Stimulated activated CD4-positive, alpha-beta T cell treated with anti-CD3 and anti-CD28 coated beads, Interleukin-12 subunit alpha, Interleukin-12 subunit beta, amount 100 ng/mL, for 48 hours (primary cell): ENCODE data around the gene GPC6.

ENCODE experiments used
- DNase-seq, 3 donors: peaks; one replicate each; pipeline ENCODE4 v3.0.0-alpha.2; 2020; ENCODE audit warnings: low read depth in 2 of 3, low spot score in 1 of 3

The GPC6 gene

GRCh38 chr13:93368718-93369117 is 142.1 kb downstream of the GPC6 start:
- no peak for DNase-seq

GRCh38 chr13:93372856-93373255 is 146.2 kb downstream of the GPC6 start:
- no peak for DNase-seq

GRCh38 chr13:93375491-93375890 is 148.9 kb downstream of the GPC6 start:
- DNase-seq = no peak

GRCh38 chr13:93377196-93377595 is 150.6 kb downstream of the GPC6 start:
- DNase-seq = no peak

- DNase-seq = no peak
Observed at GRCh38 chr13:93378184-93378583, 151.6 kb downstream of the GPC6 start.

- no peak for DNase-seq
Observed at GRCh38 chr13:93386116-93386515, 159.5 kb downstream of the GPC6 start.

GRCh38 chr13:93388701-93389100 is 162.1 kb downstream of the GPC6 start:
- DNase-seq = no peak

GRCh38 chr13:93397619-93398018 is 171.0 kb downstream of the GPC6 start:
- no peak for DNase-seq

- DNase-seq = no peak
Observed at GRCh38 chr13:93398167-93399035, 171.8 kb downstream of the GPC6 start.

GRCh38 chr13:93399212-93399611 is 172.6 kb downstream of the GPC6 start:
- DNase-seq = no peak

GRCh38 chr13:93406136-93406535 is 179.5 kb downstream of the GPC6 start:
- DNase-seq = no peak

GRCh38 chr13:93407551-93407950 is 180.9 kb downstream of the GPC6 start:
- no peak for DNase-seq

- DNase-seq = no peak
Observed at GRCh38 chr13:93409001-93409400, 182.4 kb downstream of the GPC6 start.

GRCh38 chr13:93409816-93410215 is 183.2 kb downstream of the GPC6 start:
- DNase-seq = no peak

- DNase-seq = no peak
Observed at GRCh38 chr13:93411186-93411680, 184.6 kb downstream of the GPC6 start.

GRCh38 chr13:93412676-93413075 is 186.1 kb downstream of the GPC6 start:
- DNase-seq = no peak

- no peak for DNase-seq
Observed at GRCh38 chr13:93413972-93414717, 187.5 kb downstream of the GPC6 start.

- DNase-seq = no peak
Observed at GRCh38 chr13:93416736-93417355, 190.2 kb downstream of the GPC6 start.

- DNase-seq = no peak
Observed at GRCh38 chr13:93418398-93418797, 191.8 kb downstream of the GPC6 start.

GRCh38 chr13:93420206-93420605 is 193.6 kb downstream of the GPC6 start:
- DNase-seq = no peak

GRCh38 chr13:93420887-93421286 is 194.3 kb downstream of the GPC6 start:
- no peak for DNase-seq
